DMS 273 treated with DMSO at 0.1 percent for 48 hours (cell line): Measurements from ENCODE around the gene GPR146.

Experiments used
- DNase-seq: peaks from one replicate; lab custom pipeline; 2025; lab: John Stamatoyannopoulos, UW

The GPR146 gene

GRCh38 chr7:1076184-1077072 is 32.1 kb downstream of the GPR146 start:
- DNase-seq, result no peak

GRCh38 chr7:1078519-1078918 is 34.2 kb downstream of the GPR146 start:
- no peak for DNase-seq

GRCh38 chr7:1078985-1079384 is 34.6 kb downstream of the GPR146 start:
- DNase-seq, result no peak

- DNase-seq, result no peak
Observed at GRCh38 chr7:1079546-1079945, 35.2 kb downstream of the GPR146 start.

- DNase-seq, result no peak
Observed at GRCh38 chr7:1080252-1080920, 36.0 kb downstream of the GPR146 start.

GRCh38 chr7:1080921-1081255 is 36.5 kb downstream of the GPR146 start:
- DNase-seq, result no peak

GRCh38 chr7:1081336-1081735 is 37.0 kb downstream of the GPR146 start:
- no peak for DNase-seq

GRCh38 chr7:1081931-1082401 is 37.6 kb downstream of the GPR146 start:
- no peak for DNase-seq

- DNase-seq, result no peak
Observed at GRCh38 chr7:1083729-1084657, 39.6 kb downstream of the GPR146 start.

GRCh38 chr7:1085266-1085665 is 40.9 kb downstream of the GPR146 start:
- no peak for DNase-seq

- no peak for DNase-seq
Observed at GRCh38 chr7:1085910-1086421, 41.6 kb downstream of the GPR146 start.

GRCh38 chr7:1086588-1087464 is 42.5 kb downstream of the GPR146 start:
- DNase-seq, result no peak

- DNase-seq, result no peak
Observed at GRCh38 chr7:1087465-1087814, 43.1 kb downstream of the GPR146 start.

GRCh38 chr7:1087952-1088920 is 43.9 kb downstream of the GPR146 start, which contains the start of gene GPER1:
GPER1 (plus strand) TSS chr7:1088113; CDS start chr7:1091729, 3,616 bp downstream.
- peak; percentile 32 for DNase-seq

- no peak for DNase-seq
Observed at GRCh38 chr7:1090236-1090635, 45.9 kb downstream of the GPR146 start.

- no peak for DNase-seq
Observed at GRCh38 chr7:1090686-1091643, 46.6 kb downstream of the GPR146 start.

- no peak for DNase-seq
Observed at GRCh38 chr7:1091644-1092027, 47.3 kb downstream of the GPR146 start.

GRCh38 chr7:1092161-1092632 is 47.9 kb downstream of the GPR146 start:
- DNase-seq, result no peak
